DMS79 (cell line): ENCODE results near the gene ZNRF3.
"Not testable (repeated sequence)": the region's sequence is repeated elsewhere in the genome, so short reads cannot be mapped to it uniquely, and the experiment has no call there.

Experiments
- DNase-seq: peaks from one replicate; lab custom pipeline; 2025; lab: John Stamatoyannopoulos, UW

ZNRF3 gene

DNA sequence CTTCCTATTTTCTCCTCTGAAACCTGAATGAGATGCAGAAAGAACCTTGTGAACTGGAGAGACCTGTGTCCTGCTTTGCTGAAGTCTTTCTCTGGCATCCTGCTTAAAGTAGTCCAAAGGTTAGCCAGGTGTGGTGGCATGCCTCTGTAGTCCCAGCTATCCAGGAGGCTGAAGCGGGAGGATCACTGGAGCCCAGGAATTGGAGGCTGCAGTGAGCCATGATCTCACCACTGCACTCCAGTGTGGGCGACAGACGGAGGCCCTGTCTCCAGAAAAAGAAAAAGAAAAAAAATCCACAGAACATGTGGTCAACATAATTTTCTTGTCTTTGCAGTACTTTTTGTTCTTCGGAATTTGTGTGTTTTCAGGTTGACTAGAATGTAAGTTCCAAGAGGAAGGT, 187.1 kb downstream of the ZNRF3 start:
- no peak for DNase-seq

DNA sequence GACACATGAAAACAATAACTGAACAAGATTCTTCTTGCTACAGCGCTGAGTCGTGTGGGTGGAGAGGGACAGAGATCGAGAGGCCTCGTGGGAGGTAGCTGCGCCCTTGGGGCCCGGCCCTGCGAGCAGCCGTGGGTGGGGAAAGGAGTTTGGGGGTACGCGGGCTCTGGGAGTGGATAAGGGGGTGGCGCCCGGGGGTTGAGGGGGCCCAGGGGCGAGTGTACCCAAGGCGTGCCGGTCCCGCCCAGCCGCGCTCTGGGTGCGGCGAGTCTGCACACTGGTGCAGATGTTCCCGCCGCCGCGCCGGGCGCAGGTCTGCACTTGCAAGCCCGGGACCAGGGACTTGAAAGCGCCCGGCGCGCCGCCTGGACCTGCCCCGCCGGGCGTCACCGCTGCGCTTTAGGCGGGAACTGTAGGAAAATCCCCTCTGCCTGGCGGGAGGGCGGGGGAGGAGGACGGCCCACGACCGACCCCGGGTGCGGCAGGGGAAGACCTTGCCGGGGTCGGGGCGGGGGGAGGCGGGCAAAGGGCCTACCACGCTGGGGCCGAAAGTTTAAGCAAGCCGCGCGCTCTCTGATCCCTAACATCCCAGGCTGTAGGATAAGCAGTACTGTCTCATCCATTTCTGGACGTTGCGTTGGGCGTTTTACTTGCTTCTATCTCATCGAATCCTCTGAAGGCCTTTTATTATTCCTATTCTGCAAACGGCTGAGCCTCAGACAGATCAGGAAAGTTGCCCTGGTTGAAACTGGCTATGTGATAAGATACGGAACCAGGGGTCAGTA, 188.1 kb downstream of the ZNRF3 start:
- no peak for DNase-seq

DNA sequence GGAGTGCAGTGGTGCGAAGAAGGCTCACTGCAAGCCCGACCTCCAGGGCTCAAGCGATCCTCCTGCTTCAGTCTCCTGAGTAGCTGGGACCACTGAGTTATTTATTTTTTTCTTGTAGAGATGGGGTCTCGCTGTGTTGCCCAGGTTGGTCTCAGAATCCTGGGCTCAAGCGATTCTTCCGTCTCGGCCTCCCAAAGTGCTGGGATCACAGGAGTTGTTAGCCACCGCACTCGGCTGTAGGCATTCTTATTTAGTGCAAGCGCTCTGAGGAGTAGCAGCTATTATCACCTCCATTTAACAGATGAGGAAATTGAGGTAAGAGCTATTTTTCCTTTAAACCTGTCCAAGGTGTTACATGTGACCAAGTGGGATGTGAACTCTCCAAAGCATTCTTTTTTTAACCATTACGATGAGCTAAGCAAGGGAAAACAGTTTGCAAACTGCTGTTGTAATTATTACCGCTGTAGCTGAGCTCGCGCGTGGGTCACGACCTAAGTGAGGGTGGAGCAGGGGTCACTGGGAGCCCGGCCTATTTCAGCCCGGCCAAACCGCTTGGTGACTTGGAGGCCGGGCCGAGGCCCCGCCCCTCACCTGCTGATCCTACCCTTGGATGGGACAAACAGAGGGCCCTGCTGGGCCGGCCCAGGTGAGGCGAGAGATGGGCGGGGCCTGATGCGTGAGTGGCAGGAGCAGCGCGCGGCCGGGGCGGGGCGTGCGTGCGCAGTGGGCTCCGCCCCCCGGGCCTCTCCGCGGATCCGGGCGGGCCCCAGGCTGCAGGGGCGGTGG, 189.0 kb downstream of the ZNRF3 start:
- DNase-seq = peak; percentile 63

DNA sequence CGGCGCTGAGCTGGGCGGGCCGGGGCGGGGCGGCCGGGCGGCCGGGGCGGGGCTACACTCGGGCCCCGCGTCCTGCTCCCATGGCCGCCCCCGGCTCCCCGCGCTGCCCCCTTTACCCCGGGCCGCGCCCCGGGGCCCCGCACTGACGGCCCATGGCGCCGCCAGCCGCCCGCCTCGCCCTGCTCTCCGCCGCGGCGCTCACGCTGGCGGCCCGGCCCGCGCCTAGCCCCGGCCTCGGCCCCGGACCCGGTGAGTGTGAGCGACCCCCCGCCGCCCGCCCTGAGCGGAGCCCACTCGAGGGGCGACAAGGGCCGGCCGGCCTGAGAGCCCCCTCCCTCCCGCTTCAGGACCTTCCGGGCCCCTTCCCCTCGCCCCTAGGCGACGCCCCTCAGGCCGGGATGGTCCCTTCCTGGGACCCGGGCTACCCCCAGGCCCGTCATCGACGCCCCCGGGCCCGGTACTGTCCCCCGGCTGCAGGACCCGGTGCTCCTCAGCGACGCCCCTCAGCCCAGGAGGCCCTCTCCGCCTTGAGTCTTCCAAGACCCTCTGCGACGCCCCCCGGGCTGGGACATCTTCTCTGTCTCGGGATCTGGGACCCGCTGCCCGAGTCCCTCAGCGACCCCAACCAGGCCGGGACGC, 189.7 kb downstream of the ZNRF3 start, which contains the start of gene KREMEN1:
Gene KREMEN1 (plus strand): TSS at position 57 of the 639 bp plus-strand sequence. CDS start 96 bp downstream, at position 153.
- no peak for DNase-seq

DNA sequence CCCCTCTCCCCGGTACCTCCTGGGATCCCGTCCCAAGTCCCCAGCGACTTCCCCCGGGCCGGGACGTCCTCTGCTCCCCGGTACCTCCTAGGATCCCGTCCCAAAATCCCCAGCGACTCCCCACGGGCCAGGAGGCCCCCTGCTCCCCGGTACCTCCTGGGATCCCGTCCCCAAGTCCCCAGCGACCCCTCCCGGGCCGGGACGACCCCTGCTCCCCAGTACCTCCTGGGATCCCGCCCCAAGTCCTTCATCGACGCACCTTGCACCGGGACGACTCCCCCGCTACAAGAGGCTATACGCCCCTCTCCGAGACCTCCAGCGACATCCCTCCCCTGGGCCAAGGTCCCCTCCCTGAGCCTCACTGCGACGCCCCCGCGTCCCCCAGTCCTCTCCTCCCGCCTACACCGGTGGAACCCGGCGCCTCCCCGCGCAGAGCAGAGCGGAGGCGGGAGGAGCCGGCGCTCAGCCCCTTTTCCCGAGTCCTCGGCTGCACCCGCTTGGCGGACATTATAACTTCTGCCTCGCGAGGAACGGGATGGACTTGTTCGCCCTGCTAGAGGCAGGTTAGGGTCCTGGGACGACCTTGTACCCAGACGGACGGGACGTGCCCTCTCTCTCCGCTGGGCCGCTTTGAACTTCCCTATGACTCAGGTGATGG, 190.4 kb downstream of the ZNRF3 start:
- no peak for DNase-seq

DNA sequence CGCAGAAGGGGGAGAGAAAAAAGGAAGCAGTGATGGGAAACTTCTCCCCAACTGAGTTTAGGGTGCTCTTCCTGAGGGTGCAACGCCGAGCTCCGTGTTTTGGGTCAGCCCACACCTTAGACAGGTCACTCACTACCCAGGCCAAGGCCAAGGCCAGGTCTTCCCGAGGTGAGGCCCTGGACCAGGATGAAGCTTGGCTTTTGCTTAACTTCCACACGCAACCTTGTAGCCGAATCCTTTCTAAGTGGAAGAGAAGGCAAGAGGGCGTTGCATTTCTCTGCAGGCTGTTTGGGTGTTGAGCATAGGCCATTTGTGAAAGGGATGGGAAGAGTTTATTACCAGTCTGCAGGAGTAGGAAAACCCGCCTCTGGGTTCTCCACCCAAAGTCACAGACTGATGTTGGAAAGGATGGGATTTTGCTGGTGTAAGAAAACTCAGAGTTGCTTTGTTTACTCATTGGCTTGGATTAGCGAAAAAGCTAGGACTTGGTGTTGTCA, 191.0 kb downstream of the ZNRF3 start:
- no peak for DNase-seq

DNA sequence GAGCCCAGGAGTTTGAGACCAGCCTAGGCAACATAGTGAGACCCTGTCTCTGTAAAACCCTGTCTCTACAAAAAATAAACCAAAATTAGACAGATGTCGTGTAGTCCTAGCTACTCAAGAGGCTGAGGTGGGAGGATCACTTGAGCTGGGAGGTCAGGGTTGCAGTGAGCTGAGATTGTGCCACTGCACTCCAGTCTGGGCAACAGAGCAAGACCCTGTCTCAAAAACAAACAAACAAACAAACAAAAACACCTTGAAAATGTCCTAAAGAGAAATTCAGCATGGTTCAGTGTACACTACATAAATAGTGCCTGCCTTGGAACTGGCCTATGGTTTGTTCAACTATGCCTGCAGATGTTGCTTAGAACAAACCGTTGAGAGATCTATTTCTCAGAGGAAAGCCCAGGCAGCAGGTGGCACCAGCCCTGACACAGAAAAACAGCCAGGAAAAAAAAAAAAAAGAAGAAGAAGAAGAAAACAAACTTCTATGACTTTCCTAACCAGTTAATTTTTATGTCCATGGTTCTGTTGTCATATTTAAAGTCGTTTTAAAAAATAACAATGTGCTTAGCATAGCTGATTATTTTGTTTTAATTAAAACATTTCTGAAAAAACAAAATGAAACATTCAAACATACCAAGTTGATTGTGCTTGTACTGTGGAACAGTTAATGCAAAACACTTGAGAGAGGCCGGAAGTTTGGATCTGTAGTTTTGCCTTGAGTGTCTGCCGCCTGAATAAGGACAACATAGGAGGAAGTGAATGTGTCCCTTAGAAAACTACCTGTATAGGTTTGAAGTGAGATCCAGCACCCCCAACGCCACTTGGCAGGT, 194.9 kb downstream of the ZNRF3 start:
- DNase-seq = no peak

DNA sequence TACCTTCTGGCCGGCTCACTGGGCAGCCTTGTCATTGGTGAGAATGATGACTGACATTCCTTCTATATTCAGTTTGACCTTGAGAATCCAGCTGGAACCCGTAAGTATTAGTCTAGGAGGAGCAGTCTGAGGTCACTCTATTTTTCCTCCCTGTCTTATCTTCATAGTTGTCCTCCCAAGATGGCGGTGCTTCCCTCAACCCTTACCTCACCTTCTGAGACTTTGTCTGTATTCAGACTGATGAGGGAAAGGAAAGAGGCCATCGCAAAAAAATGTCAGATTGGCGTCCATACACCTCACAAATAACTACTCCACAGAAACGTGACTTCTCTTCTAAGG, 195.5 kb downstream of the ZNRF3 start:
- DNase-seq = no peak

DNA sequence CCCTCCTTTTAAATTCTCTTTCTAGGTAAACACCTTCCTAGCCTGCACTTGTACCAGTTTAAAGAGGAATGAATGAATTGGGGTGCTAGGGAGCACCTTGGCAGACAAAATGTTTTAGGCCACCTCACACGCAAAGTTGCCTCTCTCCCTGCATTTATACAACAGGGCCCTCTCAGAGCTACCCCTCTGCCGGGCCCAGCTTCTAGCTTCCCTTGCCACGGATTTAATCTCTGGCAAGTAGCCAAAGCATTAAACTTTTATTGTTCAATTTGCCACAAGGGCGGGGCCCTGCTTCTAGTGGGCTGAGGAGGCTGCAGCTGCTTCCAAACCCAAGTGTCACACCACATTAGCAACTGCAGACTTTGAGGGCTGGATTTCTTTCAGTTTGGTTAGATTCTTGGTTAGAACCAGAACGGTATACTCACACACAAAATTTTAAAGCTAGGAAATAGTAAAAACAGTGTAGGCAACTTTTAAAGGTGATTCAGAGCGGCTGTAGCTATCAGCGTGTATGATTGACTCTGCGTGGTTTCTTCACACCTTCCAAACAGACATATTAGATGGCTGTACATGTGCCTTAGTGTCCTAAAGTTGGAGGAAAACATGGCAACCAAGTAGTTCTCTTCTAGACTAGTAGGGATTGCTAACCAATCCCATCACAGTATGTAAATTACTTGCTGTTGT, 196.0 kb downstream of the ZNRF3 start:
- peak; percentile 63 for DNase-seq

DNA sequence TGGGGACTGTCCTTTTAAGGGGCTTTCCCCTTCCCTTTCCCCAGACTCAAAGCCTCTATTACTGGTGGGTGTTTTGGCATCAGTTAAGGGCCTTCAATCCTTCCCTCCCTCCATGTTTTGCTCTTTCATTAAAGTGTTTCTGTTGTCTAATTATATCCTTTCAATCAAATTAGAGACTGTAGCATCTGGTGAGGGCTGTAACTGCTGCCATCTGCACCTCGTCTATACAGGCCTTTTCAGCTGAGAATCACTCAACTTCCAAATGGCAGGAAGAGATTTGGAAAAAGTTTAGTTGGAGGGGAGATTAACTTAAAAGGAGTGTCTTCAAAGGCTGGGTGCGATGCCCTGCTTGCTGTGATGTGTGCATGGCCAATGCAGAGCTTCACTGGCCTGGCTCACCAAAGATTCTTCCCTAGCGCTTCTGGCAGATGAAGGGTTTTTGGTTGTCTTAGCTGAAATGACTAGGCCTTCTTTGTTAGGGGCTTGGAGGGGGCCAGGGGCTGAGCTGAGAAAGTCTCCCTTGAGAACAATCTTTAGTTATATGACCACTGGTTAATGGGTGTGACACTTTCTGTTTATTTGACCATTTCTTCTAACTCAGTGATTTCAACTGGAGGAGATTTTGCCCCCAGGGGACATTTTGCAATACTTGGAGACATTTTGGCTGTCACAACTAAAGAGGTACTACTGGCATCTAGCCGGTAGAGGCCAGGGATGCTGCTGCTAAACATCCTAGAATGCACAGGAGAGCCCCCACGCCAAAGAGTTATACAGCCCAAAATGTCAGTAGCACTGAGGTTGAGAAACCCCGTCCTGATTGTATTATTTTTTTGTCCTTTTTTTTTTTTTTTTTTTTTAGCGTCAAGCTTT, 197.0 kb downstream of the ZNRF3 start:
- no peak for DNase-seq

DNA sequence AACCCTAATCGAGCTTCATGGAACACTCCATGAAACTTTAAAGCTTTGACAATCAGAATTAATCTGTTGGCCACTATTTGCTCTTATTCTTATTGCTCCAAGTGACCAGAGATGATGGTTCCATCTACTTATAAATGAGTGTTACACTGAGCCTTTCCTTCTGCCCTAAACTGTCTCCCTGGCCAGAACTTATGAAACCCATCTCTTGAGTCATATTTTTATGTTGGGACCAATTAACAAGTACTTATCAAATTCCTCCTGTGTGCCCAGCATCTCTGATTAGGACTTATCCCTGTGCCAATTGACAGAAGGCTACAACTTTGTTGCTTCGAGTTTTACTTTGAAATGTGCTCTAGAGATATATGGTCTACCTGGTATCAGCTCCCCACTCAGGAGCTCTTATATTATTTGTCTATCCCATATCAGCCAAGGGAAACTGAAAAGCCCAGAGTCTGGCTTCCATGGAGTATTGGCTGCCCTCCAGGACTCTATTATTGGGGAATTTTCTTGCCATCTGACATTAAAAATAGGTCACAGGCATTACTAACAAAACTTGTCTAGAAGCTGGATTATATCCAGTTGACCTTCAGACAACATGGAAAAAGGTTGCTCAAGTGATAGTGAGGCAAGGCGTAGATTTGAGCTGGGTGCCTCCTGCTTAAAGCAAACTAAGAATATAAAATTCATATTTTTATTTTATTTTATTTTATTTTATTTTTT, 198.3 kb downstream of the ZNRF3 start:
- DNase-seq = no peak

DNA sequence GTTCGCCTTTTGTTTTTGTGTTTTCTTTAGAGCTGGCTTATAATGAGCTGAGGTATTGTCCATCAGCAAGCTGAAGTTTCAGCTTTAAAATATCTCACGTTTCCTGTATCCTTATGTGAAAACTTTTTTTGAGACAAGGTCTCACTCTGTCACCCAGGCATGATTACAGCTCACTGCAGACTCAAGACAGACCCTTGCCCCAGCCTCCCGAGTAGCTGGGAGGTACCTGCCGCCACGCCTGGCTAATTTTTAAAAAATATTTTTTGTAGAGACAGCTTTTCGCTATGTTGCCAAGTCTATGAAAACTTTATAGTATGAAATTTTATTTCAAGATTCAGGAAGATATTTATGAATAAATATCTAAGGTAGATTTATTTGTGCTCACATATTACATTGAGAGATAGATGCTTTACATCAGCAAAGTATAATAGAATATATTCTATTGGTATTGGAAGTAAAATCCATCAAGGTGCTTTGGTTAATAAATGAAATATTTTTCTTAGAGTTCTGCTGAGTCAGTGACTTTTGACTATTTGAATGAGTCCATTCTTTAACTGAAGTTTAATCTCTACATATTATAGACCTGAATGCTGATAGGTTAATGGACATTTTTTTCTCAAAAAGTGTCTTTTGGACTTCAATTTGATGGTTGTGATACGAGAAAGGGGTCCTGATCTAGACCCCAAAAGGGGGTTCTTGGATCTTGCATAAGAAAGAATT, 199.6 kb downstream of the ZNRF3 start:
- no peak for DNase-seq

DNA sequence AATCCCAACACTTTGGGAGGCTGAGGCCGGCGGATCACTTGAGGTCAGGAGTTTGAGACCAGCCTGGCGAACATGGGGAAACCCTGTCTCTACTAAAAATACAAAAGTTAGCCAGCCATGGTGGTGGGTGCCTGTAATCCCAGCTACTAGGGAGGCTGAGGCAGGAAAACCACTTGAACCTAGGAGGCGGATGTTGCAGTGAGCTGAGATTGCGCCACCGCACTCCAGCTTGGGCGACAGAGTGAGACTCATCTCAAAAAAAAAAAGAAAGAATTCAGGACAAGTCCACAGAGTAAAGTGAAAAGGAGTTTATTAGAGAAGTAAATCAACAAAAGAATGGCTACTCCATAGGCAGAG, 200.2 kb downstream of the ZNRF3 start:
- not testable (repeated sequence) for DNase-seq

DNA sequence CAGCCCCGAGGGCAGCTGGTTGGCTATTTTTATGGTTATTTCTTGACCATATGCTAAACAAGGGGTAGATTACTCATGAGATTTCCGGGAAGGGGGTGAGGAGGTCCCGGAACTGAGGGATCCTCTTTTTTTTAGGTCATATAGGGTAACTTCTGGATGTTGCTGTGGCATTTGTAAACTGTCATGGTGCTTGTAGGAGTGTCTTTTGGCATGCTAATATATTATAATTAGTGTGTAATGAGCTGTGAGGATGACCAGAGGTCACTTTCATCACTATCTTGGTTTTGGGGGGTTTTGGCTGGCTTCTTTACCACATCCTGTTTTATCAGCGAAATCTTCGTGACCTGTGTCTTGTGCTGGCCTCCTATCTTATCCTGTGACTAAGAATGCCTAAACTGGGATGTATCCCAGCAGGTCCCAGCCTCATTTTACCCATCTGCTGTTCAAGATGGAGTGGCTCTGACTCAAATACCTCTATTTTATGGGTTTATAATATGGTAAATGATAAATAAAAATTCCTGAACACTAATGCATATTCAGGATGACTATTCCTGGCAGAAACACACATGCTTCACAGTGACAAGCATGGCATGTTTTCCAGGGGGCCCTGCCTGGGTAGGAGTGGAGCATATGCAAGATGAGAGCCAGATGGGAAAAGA, 200.7 kb downstream of the ZNRF3 start:
- DNase-seq = no peak

DNA sequence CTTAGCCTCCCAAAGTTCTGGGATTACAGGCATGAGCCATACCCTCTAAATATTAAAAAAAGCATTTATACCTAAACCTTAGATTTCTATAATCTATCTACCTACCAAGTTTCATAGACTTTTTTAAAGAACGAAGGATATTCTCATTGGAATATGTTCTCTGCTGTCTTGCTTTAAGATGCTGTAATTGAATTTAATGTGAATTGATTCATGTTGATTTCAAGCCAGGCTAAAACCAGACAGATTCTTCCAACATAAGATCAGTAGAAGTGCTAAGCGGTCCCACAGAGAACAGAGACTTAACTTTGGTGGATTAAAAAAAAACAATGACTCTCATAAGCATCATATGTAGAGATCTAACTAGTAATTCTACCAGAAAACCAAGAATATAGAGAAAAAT, 203.6 kb downstream of the ZNRF3 start:
- DNase-seq = no peak

DNA sequence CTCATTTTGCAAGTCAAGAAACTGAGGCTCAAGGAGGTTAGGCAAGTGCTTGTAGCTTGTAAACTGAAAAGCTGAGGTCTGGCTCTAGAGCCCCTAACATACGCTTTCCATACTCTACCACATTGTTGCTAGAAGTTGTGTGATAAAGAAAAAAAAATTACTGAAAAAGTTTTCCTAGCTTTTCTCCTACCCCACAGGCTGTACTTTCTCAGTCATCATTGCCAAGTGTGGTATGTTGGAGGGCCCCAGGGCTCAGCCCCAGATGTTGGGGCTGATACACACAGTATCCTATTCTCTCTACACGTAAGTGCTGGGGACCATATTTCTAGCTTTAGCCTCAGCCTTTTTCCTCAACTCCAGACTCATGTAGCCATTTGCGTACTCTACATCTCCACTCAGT, 205.4 kb downstream of the ZNRF3 start:
- no peak for DNase-seq

DNA sequence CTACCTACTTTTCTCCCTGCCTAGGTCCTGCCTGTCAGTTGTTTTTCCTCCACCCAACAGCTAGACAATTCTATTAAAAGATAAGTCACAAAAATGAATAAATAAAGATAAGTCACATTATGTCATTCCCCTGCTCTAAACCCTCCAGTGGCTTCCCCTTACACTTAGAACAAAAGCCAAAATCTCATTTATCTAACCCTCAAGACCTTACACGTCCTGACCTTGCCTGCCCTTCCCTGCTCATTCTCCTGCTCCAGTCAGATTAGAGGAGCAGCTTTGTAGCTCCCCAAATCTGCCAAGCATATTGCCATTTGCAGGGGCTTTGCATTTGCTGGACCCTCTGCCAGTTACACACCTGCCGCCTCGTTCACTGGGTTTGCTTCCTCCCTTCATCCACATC, 206.1 kb downstream of the ZNRF3 start:
- DNase-seq = no peak

DNA sequence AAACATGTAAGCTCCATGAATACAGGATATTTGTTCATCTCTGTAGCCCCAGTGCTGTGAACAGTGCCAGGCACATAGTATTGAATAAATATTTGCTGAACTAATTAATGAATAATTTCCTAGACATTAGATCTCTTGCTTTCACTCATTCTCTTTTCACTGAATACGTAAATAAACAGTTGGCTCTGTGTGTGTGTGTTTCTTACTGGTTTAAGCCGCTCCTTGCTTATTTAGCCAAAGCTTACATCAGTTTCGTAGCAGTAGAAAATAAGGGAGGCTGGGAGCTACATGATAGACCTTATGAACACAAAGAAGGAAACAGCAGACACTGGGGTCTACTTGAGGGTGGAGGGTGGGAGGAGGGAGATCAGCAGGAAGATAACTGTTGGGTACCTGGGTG, 206.7 kb downstream of the ZNRF3 start:
- DNase-seq = no peak
